Left ventricle myocardium inferior (tissue), 1 donor: Measurements from ENCODE around the gene TRMT13. TPM values are rescaled to one million over a fixed set of nuclear protein-coding genes. Genes with fewer than 3 reads are reported as not detected.
"Not testable (repeated sequence)": the region's sequence is repeated elsewhere in the genome, so short reads cannot be mapped to it uniquely, and the experiment has no call there.

Source experiments
- DNase-seq: peaks from one replicate; pipeline ENCODE4 v3.0.0-alpha.2; 2020
- H3K27ac ChIP-seq: fragments of 200-600 bp; replicated peaks from 2 replicates; pipeline ENCODE4 v1.8.0; 2021
- H3K27me3 ChIP-seq: fragments of 200-600 bp; 2 replicates; pipeline ENCODE4 v1.8.0; 2021; ENCODE audit warnings: low read depth
- H3K36me3 ChIP-seq: fragments of 200-600 bp; 2 replicates; pipeline ENCODE4 v1.8.0; 2021
- H3K4me1 ChIP-seq: fragments of 200-600 bp; 2 replicates; pipeline ENCODE4 v1.8.0; 2021
- H3K4me3 ChIP-seq: fragments of 200-600 bp; 2 replicates; pipeline ENCODE4 v1.8.0; 2021; ENCODE audit warnings: mild to moderate bottlenecking, moderate library complexity
- H3K9me3 ChIP-seq: fragments of 200-600 bp; replicated peaks from 2 replicates; pipeline ENCODE4 v1.8.0; 2021
- CTCF ChIP-seq: fragments of 200-600 bp; IDR thresholded peaks from 2 replicates; pipeline ENCODE4 v1.8.0; 2021; ENCODE audit warnings: antibody characterized with exemption, mild to moderate bottlenecking, borderline replicate concordance
- intact Hi-C: fragments of 100-400 bp; cut with micrococcal nuclease; formaldehyde crosslinking; loops from one replicate; pipeline ENCODE4 v1.11.0; 2022
- total RNA-seq: library from RNA; stranded (reverse); fragmentation: NEBNext Ultra II Directional; extraction: Animal tissue kit (Norgen Biotek cat#: 25700); gene quantifications from one replicate; pipeline ENCODE4 v1.2.1, GENCODE V29; 2021
- donor health status: DM: no; HTN: yes; CAD: no; lungs with severe emphysema.

Gene TRMT13
- total RNA-seq, 1 donor from 2014 or later = 7.5 TPM

- DNase-seq = no peak
- Histone ChIP-seq H3K27ac (no peak overlapping the region), H3K36me3 (peaks cover 76% of the 10 kb centered on the region)
These were observed 65.6 kb downstream of the TRMT13 start for GRCh38 chr1:100198596-100198995.

GRCh38 chr1:100200060-100200459, 67.1 kb downstream of the TRMT13 start:
- H3K27me3 ChIP-seq, H3K9me3 ChIP-seq, DNase-seq, H3K4me3 ChIP-seq, H3K27ac ChIP-seq, intact Hi-C loops, H3K4me1 ChIP-seq: not testable (repeated sequence)
- H3K36me3 ChIP-seq = peaks cover 82% of the 10 kb centered on the region

More at GRCh38 chr1:100198596-100198995, 65.6 kb downstream of the TRMT13 start:
- Histone ChIP-seq H3K4me3 (no peak overlapping the region), H3K4me1 (no peaks in the 10 kb centered on the region), H3K27me3 (no peaks in the 10 kb centered on the region), H3K9me3 (no peaks in the 10 kb centered on the region)
- intact Hi-C loops = no loop called here
- TF ChIP-seq CTCF = no peak

Other genes starting within 250 kb of the TRMT13 start
- gene SLC35A3, start 163.2 kb upstream of the TRMT13 start, total RNA-seq = 7.7 TPM
- 2.1 TPM for gene SASS6, start 233 bp upstream of the TRMT13 start, total RNA-seq
- 166 TPM for gene LRRC39, start 45.1 kb downstream of the TRMT13 start, total RNA-seq
- gene DBT, start 116.7 kb downstream of the TRMT13 start, total RNA-seq = 38.8 TPM
- 41.3 TPM for gene RTCA, start 133.1 kb downstream of the TRMT13 start, total RNA-seq
- gene CDC14A, start 219.3 kb downstream of the TRMT13 start, total RNA-seq = 2.4 TPM